Activated CD8-positive, alpha-beta memory T cell treated with anti-CD3 and anti-CD28 coated beads for 4 hours (primary cell): Measurements from ENCODE around the gene KRT12.
"Not testable (repeated sequence)": the region's sequence is repeated elsewhere in the genome, so short reads cannot be mapped to it uniquely, and the experiment has no call there.

Experiments
- DNase-seq, 2 donors: peaks; one replicate each; pipeline ENCODE4 v3.0.0-alpha.2; 2020; ENCODE audit warnings: low read depth in 2 of 2

The KRT12 gene

DNA sequence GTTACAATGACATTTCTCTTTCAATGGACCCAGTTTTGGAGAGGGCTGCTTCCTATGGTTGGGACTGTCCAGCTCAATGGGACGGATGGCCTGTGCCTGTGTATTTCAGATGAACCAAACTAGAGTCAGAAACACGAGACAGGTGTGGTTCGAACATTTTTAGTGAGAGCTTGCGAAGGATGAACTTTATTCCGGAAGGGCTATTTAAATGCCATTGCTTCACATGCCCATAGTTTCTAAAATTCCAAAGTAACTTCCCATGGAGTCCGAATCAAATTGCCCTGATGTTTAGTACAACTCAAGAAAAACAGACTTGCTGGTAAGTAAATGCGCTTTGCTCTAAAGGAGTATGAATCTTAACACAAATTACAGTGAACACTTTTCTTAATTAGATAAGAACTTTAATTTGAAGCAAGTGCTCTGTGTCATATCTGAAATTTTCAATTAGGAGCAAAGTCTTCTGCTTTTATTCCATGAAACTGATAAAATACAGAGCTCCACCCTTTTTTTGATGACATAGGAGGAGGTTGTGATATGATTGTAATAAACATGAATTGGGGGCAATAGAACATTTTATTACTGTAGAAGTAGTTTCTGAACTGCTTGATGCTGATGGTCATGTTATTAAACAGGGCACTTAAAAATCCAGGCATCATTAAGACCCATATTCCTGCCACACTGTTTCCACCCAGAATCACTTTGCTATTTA, 16.8 kb upstream of the KRT12 start:
- no peak for DNase-seq

DNA sequence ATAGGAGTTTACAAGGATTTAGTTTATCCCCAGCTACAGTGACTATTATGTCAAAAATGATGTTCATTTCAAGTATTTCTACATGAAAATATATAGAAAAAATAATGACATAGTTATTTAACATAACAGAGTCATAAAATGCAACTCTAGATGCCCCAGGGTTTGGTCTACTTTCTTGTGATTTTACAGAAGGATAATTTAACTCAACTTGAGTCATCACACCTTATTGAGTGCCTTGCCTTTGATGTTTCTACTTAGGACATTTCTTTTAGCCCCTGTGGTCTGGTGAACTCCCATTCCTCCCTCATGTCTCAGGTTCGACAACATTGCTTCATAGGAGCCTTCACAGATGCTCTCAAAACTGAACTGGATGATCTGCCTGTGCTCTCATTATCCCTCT, 16.0 kb upstream of the KRT12 start:
- no peak for DNase-seq

GRCh38 chr17:40879026-40879425, 12.0 kb upstream of the KRT12 start:
- no peak for DNase-seq

GRCh38 chr17:40878044-40878443, 11.0 kb upstream of the KRT12 start:
- no peak for DNase-seq

GRCh38 chr17:40873801-40874200, 6.8 kb upstream of the KRT12 start:
- no peak for DNase-seq

DNA sequence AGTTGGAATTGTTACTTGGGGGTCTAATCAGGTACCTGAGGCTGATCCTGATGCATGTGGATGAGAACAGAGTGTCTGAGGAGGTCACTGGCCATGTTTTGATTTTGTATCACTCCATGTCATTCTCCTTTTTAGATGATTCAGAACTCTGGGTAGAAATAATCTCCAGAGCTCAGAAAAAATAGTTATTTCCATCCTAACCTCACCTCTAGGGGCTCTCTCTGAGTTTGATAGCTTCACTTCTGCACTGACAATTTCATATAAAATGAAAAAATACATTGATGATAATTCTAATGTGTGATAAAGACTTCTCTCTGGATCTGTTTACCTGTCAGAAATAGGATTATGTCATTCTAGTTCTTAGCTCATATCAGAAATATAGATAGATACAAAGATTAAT, 6.2 kb upstream of the KRT12 start:
- DNase-seq = no peak

- no peak for DNase-seq
Observed at GRCh38 chr17:40872416-40872815, 5.4 kb upstream of the KRT12 start.

DNA sequence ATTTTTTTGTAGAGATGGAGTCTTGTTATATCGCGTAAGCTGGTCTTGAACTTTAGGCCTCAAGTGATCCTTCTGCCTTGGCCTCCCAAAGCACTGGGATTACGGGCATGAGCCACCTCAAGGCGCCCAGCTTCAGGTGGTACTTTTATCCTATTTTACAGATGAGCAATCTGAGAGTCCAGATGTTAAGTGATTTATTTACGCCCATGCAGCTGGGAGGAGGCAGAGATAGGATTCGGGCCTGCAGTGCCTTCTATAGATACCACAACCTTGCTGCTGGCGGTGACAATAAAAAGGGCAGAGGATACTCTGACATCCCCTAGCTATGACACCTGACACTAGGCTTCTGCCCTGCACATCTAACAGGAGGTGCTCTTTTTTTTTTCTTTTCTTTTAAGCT, 4.3 kb upstream of the KRT12 start:
- no peak for DNase-seq

GRCh38 chr17:40870136-40870535, 3.1 kb upstream of the KRT12 start:
- no peak for DNase-seq

DNA sequence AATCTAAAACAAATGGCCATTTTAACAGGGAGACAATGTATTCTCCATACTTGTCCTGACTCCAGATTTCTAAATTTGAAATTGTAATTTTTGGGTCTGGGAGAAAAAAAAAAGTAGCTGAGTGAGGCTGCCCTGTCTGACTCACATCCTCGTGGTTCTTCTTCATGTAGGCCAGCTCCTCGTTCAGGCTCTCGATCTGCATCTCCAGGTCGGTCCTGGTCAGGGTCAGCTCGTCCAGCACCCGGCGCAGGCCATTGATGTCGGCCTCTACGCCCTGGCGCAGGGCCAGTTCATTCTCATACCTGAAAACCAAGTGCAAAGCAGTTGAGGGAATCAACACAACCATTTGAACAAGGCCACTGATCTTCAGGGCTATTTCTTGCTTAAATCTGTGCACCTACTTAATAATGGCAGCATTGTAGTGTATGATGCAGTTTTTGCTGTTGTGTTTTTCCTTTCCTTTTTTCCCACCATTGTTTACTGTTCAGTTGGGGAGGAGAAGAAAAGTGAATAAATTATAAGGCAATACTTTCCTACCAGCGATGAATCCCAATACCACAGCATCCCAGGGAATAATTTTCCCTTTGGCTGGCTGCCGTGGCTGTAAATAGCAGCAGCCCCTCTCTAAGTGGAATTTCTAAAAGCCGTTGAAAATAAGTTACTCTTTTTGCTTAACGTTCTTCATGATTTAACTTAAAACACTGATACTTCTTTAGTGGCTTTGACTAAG, 2.2 kb downstream of the KRT12 start:
- no peak for DNase-seq

GRCh38 chr17:40862985-40863733, 3.9 kb downstream of the KRT12 start:
- no peak for DNase-seq

GRCh38 chr17:40859536-40859935, 7.5 kb downstream of the KRT12 start:
- no peak for DNase-seq

DNA sequence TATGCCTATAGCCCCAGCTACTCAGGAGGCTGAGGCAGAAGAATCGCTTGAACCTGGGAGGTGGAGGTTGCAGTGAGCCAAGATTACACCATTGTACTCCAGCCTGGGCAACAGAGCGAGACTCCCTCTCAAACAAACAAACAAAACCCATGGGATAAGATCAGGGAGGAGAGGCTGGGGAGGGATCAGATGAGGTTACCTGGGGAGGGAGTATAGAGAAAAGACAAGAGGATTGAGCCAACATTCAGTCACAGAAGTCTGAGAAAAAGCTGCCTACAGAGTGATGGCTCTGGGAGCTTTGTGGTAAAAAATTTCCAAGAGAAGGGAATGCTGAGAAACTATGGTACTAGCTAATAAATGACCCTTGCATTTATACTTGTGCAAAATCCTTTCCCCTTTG, 8.4 kb downstream of the KRT12 start:
- not testable (repeated sequence) for DNase-seq

- no peak for DNase-seq
Observed at GRCh38 chr17:40857535-40857934, 9.5 kb downstream of the KRT12 start.

- no peak for DNase-seq
Observed at GRCh38 chr17:40854175-40854814, 12.7 kb downstream of the KRT12 start.

GRCh38 chr17:40852364-40852763, 14.7 kb downstream of the KRT12 start:
- DNase-seq = no peak

DNA sequence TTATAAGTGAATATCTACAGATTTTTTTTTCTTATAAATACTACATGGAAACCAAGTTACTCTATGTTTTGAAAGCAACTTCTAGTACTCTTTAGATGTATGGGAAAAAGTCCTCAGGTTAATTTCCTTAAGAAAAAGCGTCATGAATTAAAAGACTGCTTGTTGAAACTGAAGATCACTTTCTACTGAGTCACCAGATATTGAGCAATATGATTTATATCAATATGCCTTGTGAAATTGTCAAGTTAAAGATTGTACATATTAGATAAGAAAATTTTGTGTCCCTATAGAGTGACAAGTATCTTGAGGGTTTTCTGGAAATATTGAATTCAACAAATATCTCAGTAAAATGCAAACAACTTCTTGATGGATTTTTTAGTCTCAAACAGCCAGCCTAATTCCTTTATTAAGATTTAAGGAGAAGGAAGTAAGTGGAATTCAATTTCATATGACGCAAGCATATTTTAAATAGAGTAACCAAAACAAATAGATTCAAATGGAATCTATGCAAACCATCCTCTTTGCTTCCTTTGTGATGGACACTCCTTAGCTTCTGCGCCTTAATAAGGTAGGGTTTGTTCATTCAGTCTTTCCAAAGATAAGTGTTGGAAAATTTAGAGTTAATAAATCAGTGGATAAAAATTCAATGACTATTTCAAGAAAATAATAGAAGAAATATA, 16.6 kb downstream of the KRT12 start:
- no peak for DNase-seq

DNA sequence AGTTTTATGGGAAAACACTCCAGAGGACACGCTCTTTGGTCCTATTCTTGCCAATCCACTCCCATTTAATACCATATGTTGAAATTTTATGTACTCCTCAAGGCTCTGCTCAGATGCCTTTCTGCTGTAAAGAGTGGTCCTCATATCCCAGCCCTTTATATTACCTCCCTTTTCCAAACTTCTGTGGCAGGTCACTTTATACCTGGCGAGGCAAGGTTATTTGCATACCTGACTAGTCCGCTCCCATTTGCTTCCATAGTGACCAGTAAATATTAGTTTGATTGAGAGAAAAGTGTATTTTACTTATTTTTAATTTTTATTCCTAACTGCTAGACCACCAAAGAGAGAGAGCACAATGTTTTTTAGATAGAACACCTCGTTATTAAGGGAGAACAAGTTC, 17.3 kb downstream of the KRT12 start:
- no peak for DNase-seq

GRCh38 chr17:40848583-40849235, 18.3 kb downstream of the KRT12 start:
- DNase-seq = no peak

DNA sequence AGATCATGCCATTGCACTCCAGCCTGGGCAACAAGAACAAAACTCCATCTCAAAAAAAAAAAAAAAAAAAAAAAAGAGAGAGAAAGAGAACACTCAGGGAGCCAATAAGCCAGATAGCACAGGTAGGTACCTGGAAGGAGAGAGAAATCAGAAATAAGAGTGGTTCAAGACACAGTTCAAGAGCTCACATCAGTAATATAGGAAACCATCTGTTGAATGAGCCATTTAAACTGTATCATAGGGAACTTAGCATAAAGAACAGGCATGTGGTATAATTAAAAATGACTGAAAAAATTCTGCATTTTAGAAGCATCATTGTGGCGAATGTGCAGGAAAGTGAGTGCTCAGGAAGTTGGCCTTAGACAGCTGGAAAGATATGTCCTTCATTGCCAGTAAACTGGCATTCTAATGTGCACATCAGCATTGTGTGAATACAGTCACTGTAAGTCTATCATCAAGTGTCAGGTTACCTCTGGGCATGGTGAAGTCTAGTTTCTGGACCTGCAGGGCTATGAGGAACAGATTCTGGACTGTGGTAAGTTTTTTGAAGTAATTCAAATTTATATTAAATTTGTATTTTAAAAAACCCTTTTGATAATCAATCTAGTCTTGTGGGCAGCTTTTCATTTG, 20.4 kb downstream of the KRT12 start:
- DNase-seq = no peak

DNA sequence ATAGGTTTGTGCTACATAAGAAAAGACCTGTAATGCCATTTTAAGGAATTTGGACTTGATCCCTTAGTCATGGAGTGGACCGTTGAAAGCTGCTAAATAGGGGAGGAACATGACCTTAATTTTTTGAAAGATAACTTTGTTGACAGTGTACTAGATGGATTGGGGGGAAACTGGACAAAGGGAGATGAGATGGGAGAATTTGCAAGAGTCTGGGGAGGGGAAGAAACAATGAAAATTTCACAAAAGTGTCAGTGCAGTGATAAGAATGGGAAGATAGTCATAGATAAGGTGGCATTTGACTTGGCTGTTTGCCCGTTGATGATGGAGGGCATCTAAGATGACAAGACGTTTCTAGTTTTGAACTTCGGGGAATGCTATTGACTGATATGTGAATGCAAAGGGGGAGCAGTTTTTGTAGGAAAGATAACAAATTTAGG, 22.3 kb downstream of the KRT12 start:
- no peak for DNase-seq
